ENCODE measurements around the gene IYD.
"Not testable (repeated sequence)": the region's sequence is repeated elsewhere in the genome, so short reads cannot be mapped to it uniquely, and the experiment has no call there.

The IYD gene

DNA sequence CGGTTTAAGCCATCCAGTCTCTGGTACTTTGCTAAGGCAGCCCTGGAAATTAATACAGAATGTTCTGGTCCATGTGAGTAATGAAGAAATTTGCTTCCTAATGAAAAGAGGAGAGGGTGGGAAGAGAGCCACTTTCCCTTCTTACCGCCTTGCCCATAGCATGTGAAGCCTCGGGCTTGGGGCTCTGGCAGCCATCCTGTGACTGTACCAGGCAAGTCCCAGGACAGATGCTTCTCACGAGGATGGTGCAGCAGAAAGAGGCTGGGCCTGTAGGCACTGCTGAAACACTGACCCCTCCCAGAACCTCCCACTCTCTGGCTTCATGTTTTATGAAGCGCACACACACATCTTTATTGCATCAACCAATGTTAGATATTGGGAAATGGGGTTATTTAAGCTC lies 74.8 kb downstream of the IYD start:
- TF ChIP-seq, protein P1, sequence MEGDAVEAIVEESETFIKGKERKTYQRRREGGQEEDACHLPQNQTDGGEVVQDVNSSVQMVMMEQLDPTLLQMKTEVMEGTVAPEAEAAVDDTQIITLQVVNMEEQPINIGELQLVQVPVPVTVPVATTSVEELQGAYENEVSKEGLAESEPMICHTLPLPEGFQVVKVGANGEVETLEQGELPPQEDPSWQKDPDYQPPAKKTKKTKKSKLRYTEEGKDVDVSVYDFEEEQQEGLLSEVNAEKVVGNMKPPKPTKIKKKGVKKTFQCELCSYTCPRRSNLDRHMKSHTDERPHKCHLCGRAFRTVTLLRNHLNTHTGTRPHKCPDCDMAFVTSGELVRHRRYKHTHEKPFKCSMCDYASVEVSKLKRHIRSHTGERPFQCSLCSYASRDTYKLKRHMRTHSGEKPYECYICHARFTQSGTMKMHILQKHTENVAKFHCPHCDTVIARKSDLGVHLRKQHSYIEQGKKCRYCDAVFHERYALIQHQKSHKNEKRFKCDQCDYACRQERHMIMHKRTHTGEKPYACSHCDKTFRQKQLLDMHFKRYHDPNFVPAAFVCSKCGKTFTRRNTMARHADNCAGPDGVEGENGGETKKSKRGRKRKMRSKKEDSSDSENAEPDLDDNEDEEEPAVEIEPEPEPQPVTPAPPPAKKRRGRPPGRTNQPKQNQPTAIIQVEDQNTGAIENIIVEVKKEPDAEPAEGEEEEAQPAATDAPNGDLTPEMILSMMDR (IDR thresholded peaks at IDR 0.05; ENCODE audit: insufficient read depth, low read depth, low read length, missing control alignments), result no peak
- no peak for DNase-seq (ENCODE audit: low read depth)
- H3K4me3 ChIP-seq (ENCODE audit: low read depth, low read length), result no peak overlapping the region

DNA sequence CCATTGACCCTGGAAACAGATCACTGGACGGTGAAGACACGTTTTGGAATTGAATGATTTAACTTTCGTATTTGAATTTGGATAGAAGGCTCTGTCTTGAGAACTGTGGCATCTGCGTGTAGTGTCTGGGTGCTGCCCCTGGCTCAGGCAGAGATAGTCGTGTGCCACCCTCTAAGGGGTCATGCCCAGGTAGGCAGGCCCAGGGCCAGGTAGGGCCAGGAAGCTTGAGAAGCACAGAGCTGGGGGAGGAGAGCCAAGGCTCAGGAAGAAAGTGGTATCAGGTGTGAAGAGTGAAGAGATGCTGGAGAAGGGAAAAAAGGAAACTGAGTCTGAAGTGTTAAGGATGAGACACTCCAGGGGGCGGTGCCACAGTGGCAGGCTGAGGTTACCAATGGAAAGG lies 75.5 kb downstream of the IYD start:
- DNase-seq (ENCODE audit: low read depth), result no peak
- H3K4me3 ChIP-seq (ENCODE audit: low read depth, low read length), result no peak overlapping the region
- TF ChIP-seq, protein P1 (IDR thresholded peaks at IDR 0.05; ENCODE audit: insufficient read depth, low read depth, low read length, missing control alignments), result no peak

DNA sequence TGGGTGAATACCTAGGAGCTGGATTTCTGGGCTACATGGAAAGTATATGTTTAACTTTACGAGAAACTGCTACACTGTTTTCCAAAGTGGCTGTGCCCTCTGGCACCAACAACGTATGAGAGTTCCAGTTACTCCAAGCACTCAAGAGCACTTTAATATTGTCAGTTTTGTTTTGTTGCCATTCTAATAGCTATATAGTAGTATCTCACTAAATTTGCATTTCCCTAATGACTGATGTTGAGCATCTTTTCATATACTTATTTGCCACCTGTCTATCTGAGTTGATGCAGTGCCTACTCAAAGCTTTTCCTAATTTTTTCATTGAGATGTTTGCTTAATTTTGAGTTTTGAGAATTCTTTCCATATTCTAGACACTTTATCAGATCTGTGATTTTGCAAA lies 76.7 kb downstream of the IYD start:
- no peak overlapping the region for H3K4me3 ChIP-seq (ENCODE audit: low read depth, low read length)
- TF ChIP-seq, protein P1 (IDR thresholded peaks at IDR 0.05; ENCODE audit: insufficient read depth, low read depth, low read length, missing control alignments), result no peak
- no peak for DNase-seq (ENCODE audit: low read depth)

DNA sequence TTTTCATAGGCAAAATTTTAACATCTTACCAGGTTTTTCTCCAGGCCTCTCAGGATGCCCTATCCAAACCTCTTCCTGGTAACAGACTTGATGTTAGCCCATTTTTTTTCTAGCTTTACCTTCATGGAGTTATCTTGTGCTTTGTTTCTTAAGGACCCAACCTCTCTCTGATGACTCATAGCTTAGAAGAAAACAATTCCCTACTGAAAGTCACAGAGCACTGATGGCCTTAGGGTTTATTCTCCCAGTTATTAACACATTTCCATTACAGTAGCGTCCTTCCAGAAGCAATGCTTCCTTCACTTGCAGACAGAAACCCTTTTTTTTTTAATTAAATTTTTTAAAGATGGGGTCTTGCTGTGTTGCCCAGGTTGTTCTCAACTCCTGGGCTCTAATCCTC lies 79.4 kb downstream of the IYD start:
- no peak for DNase-seq (ENCODE audit: low read depth)

DNA sequence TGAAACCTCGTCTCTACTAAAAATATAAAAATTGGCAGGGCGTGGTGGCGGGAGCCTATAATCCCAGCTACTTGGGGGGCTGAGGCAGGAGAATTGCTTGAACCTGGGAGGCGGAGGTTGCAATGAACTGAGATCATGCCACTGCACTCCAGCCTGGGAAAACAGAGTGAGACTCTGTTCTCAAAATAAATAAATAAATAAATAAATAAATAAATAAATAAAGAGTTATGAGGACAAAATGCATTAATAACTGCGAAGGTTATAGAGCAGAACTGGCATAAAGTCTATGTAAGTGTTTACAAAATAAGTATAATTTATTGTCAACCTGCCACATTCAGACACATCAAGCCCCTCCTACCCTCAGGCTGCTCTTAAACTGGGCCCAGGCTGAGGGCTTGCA lies 80.2 kb downstream of the IYD start:
- not testable (repeated sequence) for DNase-seq (ENCODE audit: low read depth); H3K4me3 ChIP-seq (ENCODE audit: low read depth, low read length)

More for the DNA sequence above, 79.4 kb downstream of the IYD start:
- TF ChIP-seq, protein P1 (IDR thresholded peaks at IDR 0.05; ENCODE audit: insufficient read depth, low read depth, low read length, missing control alignments), result no peak
- H3K4me3 ChIP-seq (ENCODE audit: low read depth, low read length), result no peak overlapping the region

DNA sequence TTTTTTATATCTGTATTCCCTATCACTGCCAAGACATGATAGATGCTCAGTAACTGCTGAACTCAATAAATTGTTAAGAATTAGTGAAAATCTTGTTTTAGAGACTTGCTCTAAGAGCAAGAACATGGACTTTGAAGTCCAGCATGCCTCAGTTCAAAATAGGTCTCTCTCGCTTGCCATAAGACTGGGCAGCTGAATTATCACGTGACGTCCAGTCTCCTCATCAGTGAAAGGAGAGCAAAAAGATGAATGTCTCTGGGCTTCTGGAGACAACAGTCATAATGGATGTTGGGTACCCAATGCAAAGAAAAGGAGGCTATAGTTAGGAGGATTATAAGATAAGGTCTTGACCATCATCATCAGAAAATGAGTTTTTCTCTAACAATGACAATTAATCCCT lies 82.1 kb downstream of the IYD start:
- DNase-seq (ENCODE audit: low read depth), result no peak
- no peak overlapping the region for H3K4me3 ChIP-seq (ENCODE audit: low read depth, low read length)
- TF ChIP-seq, protein P1 (IDR thresholded peaks at IDR 0.05; ENCODE audit: insufficient read depth, low read depth, low read length, missing control alignments), result no peak

DNA sequence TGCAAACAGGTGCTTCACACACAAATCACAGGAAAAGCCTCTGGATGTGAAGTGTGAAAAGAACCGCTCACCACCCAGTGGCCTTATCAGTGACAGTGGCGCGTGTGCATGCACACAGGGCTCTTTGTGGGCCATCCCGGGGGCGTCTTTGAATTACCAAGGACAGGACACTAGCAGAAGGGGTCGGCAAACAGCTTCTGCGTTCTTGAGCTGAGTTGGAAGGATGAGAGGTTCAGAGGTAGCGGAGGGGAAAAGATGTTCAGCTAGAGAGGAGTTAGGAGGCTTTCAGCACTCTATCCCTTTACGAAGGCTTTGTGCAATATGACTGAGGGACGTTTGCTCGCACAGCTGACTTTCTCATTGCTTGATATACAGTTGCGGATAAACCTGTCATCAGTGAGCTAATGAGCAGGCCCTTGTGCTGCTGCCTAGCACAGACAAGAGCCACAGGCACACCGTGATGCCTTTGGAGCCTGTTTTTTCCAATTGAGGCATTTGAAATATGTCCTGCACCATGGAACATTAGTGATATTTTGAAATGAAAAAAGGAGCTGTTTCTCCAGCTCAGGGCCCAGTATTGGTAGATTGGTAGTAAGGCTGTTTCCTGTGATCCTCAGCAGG lies 83.1 kb downstream of the IYD start:
- H3K4me3 ChIP-seq (ENCODE audit: low read depth, low read length), result no peak overlapping the region
- TF ChIP-seq, protein P1 (IDR thresholded peaks at IDR 0.05; ENCODE audit: insufficient read depth, low read depth, low read length, missing control alignments), result no peak
- no peak for DNase-seq (ENCODE audit: low read depth)
